Heart right ventricle (tissue), 16 donors: ENCODE results near the gene C1orf52. TPM values are rescaled to one million over a fixed set of nuclear protein-coding genes. Genes with fewer than 3 reads are reported as not detected.

Experiments
- ATAC-seq, 8 donors: fragments of 200-7000 bp; cut with Tn5 transposase; one replicate each; pipeline ENCODE4 v1.9.1; 2020; ENCODE audit warnings: mild to moderate bottlenecking in 8 of 8, moderate library complexity in 8 of 8, moderate number of reproducible peaks in 1 of 8
- DNase-seq, 2 donors: peaks; one replicate each; pipeline ENCODE4 v3.0.0-alpha.2; 2020
- H3K27ac ChIP-seq, 10 donors: fragments of 200-600 bp; sonication (generic) in 2 of 10; one replicate each; pipeline versions ENCODE4 v1.5.0 to v1.8.0; 2020 to 2022; ENCODE audit warnings: mild to moderate bottlenecking in 3 of 10
- H3K27me3 ChIP-seq, 7 donors: fragments of 200-600 bp; one replicate each; pipeline ENCODE4 v1.8.0; 2021 to 2022; ENCODE audit warnings: mild to moderate bottlenecking in 2 of 7
- H3K36me3 ChIP-seq, 9 donors: fragments of 200-600 bp; sonication (generic) in 1 of 9; one replicate each; pipeline versions ENCODE4 v1.5.0 to v1.8.0; 2020 to 2022; ENCODE audit warnings: mild to moderate bottlenecking in 2 of 9
- H3K4me1 ChIP-seq, 9 donors: fragments of 200-600 bp; sonication (generic) in 1 of 9; one replicate each; pipeline versions ENCODE4 v1.5.0 to v1.8.0; 2020 to 2022; ENCODE audit warnings: mild to moderate bottlenecking in 4 of 9
- H3K4me3 ChIP-seq, 10 donors: fragments of 200-600 bp; sonication (generic) in 2 of 10; one replicate each; pipeline versions ENCODE4 v1.5.0 to v1.8.0; 2020 to 2022; ENCODE audit warnings: mild to moderate bottlenecking in 7 of 10, moderate library complexity in 2 of 10
- H3K9me3 ChIP-seq, 11 donors: fragments of 200-600 bp in 10 of 11; sonication (generic) in 2 of 11; one replicate each; pipeline versions ENCODE4 v1.5.0 to v1.8.0; 2013 to 2022; ENCODE audit warnings: mild to moderate bottlenecking in 2 of 11, control low read depth in 1 of 11, moderate library complexity in 1 of 11
- CTCF ChIP-seq, 9 donors: fragments of 200-600 bp; sonication (generic) in 2 of 9; IDR thresholded peaks; one replicate each; pipeline versions ENCODE4 v1.5.0 to v1.8.0; 2021 to 2022; ENCODE audit warnings: antibody characterized with exemption in 9 of 9, mild to moderate bottlenecking in 5 of 9, moderate library complexity in 1 of 9
- WGBS, 2 donors: extraction: QIAGEN DNeasy Blood & Tissue Kit; methylation state at CpG; one replicate each; pipeline ENCODE4 v1.1.7; 2013; ENCODE audit warnings: inconsistent platforms in 1 of 2; 5-methylcytosine and 5-hydroxymethylcytosine counted together
- intact Hi-C, 10 donors: fragments of 100-400 bp; cut with DNase I; formaldehyde crosslinking; loops; one replicate each; pipeline versions ENCODE4 v1.11.1 to v1.14.2; 2022
- polyA plus RNA-seq, 2 donors: library from polyadenylated mRNA; stranded (reverse); fragments of 200-250 nt; gene quantifications; one replicate each; pipeline ENCODE4 v1.2.3, GENCODE V29; 2013
- total RNA-seq, 10 donors: library from RNA; stranded (reverse); fragmentation: NEBNext Ultra II Directional in 3 of 10; extraction: Animal tissue kit (Norgen Biotek cat#: 25700) in 3 of 10; gene quantifications; one replicate each; pipeline versions ENCODE4 v1.2.1 to v1.2.4, GENCODE V29; 2021 to 2023
- donor health status: Arrhythmogenic right ventricular cardiomyopathy.
- donor health status: ischemic (EF 13 %, LVEDD 7.1; RV severe dilation, severe dysfunction).
- donor health status: healthy with polysubstance abuse.
- donor health status: DM: no; HTN: yes; CAD: no.
- donor health status: DM: no; HTN: no; CAD: no.
- donor health status: ischemic (EF 25% LVEDD 6.9; RV normal size, moderate dysfunction).
- donor health status: ischemic (EF 25% LVEDD 5.7; RV mildly dilated, moderate dysfunction).
- donor health status: healthy.
- donor health status: DM: yes; HTN: yes; CAD: no.
- donor health status: Ischemic cardiomyopathy.
- donor health status: ischemic (EF 35%, LVEDD 5.7; RV mildly dilated, moderate dysfunction).
- donor health status: nonischemic (EF 11% LVEDD 7.7; RV severe dilation, severe dysfunction).
- donor health status: DM: yes; HTN: yes; CAD: no.
- donor health status: PGD.
- donor health status: ischemic (EF 29% LVEDD 5.4; RV normal size, mild dysfunction).
- donor health status: nonischemic (EF 23%, LVEDD 6.1; RV moderate dilation, normal function).

The C1orf52 gene
- total and polyA plus RNA-seq, 12 donors = 12.8 to 34.4 (median 15.7) TPM

- H3K4me1 ChIP-seq = peaks cover 0 to 22% (median 7%) of the 10 kb centered on the region in 9 donors
- 90 to 95% methylated on average over 2 of the region's 2 CpGs for WGBS, 2 donors
- intact Hi-C loops = no loop called here
- no peak overlapping the region for H3K27ac ChIP-seq
- H3K36me3 ChIP-seq = peaks cover 0 to 100% (median 45%) of the 10 kb centered on the region in 9 donors
- H3K27me3 ChIP-seq = no peaks in the 10 kb centered on the region
- TF ChIP-seq CTCF (IDR thresholded peaks at IDR 0.05) = no peak
- ATAC-seq (no peak), DNase-seq (no peak)
- H3K9me3 ChIP-seq = no peaks in the 10 kb centered on the region
- H3K4me3 ChIP-seq = no peak overlapping the region
Measured at GRCh38 chr1:85267313-85267712, 7.9 kb upstream of the C1orf52 start.

GRCh38 chr1:85264150-85264549 lies 4.7 kb upstream of the C1orf52 start:
- intact Hi-C loops = no loop called here
- WGBS, 2 donors = 81 to 93% methylated on average over 2 of the region's 2 CpGs
- H3K4me1 ChIP-seq = peaks cover 0 to 12% (median 7%) of the 10 kb centered on the region in 9 donors
- H3K9me3 ChIP-seq = no peaks in the 10 kb centered on the region
- no peaks in the 10 kb centered on the region for H3K27me3 ChIP-seq
- H3K36me3 ChIP-seq = peaks cover 0 to 69% (median 26%) of the 10 kb centered on the region in 9 donors
- DNase-seq (no peak), ATAC-seq (no peak)
- no peak overlapping the region for H3K27ac ChIP-seq
- H3K4me3 ChIP-seq = no peak overlapping the region
- no peak for TF ChIP-seq CTCF (IDR thresholded peaks at IDR 0.05)

- ATAC-seq (no peak), DNase-seq (no peak)
- no peak for TF ChIP-seq CTCF (IDR thresholded peaks at IDR 0.05)
- Histone ChIP-seq H3K4me3 (no peak overlapping the region), H3K27me3 (no peaks in the 10 kb centered on the region), H3K4me1 (peaks cover 3 to 20% (median 14%) of the 10 kb centered on the region in 9 donors), H3K9me3 (no peaks in the 10 kb centered on the region), H3K27ac (no peak overlapping the region), H3K36me3 (peaks cover 0 to 62% (median 17%) of the 10 kb centered on the region in 9 donors)
- intact Hi-C loops = no loop called here
Measured at GRCh38 chr1:85262985-85263384, 3.5 kb upstream of the C1orf52 start.

GRCh38 chr1:85259912-85260274 lies 431 bp upstream of the C1orf52 start:
- intact Hi-C loops = loop anchor here in 8 of 10 donors (2.0 to 10.0 kb wide), 6 partner anchors 17 to 318 kb away; partner anchors contain the start of gene BCL10 (in 1 of the 8)
- 17 to 18% methylated on average over 7 of the region's 7 CpGs for WGBS, 2 donors
- Histone ChIP-seq H3K4me1 (peaks cover 6 to 41% (median 29%) of the 10 kb centered on the region in 9 donors), H3K9me3 (no peaks in the 10 kb centered on the region), H3K27me3 (no peaks in the 10 kb centered on the region), H3K27ac (peak overlapping the region; percentile 78 to 95 (median 87)), H3K36me3 (peaks cover 0 to 62% (median 21%) of the 10 kb centered on the region in 9 donors), H3K4me3 (peak overlapping the region; percentile 76 to 98 (median 90))
- DNase-seq (peak in 1 of 2 donors; percentile 73), ATAC-seq (peak; percentile 73 to 90 (median 84))
- peak in 2 of 9 donors; percentile 41 to 47 for TF ChIP-seq CTCF (IDR thresholded peaks at IDR 0.05)
